ENCODE measurements around the gene ALDH3A2.
"Not testable (repeated sequence)": the region's sequence is repeated elsewhere in the genome, so short reads cannot be mapped to it uniquely, and the experiment has no call there.

Gene ALDH3A2

GRCh38 chr17:19678581-19679453 is 30.3 kb downstream of the ALDH3A2 start:
- no peak for DNase-seq (ENCODE audit: low read depth in 2 of 2)

- DNase-seq (ENCODE audit: low read depth in 2 of 2): no peak
Observed at GRCh38 chr17:19683117-19683516, 34.6 kb downstream of the ALDH3A2 start.

- not testable (repeated sequence) for DNase-seq (ENCODE audit: low read depth in 2 of 2)
Observed at GRCh38 chr17:19684909-19685580, 36.5 kb downstream of the ALDH3A2 start.

GRCh38 chr17:19686400-19687090 is 38.0 kb downstream of the ALDH3A2 start:
- no peak for DNase-seq (ENCODE audit: low read depth in 2 of 2)

GRCh38 chr17:19702217-19702641 is 53.7 kb downstream of the ALDH3A2 start:
- no peak for DNase-seq (ENCODE audit: low read depth in 2 of 2)

GRCh38 chr17:19703106-19703827 is 54.7 kb downstream of the ALDH3A2 start:
- no peak for DNase-seq (ENCODE audit: low read depth in 2 of 2)

- DNase-seq (ENCODE audit: low read depth in 2 of 2): no peak
Observed at GRCh38 chr17:19703828-19704613, 55.5 kb downstream of the ALDH3A2 start.

- no peak for DNase-seq (ENCODE audit: low read depth in 2 of 2)
Observed at GRCh38 chr17:19705201-19705600, 56.6 kb downstream of the ALDH3A2 start.

GRCh38 chr17:19705771-19706770 is 57.5 kb downstream of the ALDH3A2 start:
- no peak for DNase-seq (ENCODE audit: low read depth in 2 of 2)

- no peak for DNase-seq (ENCODE audit: low read depth in 2 of 2)
Observed at GRCh38 chr17:19706791-19707727, 58.5 kb downstream of the ALDH3A2 start.

- DNase-seq (ENCODE audit: low read depth in 2 of 2): no peak
Observed at GRCh38 chr17:19707728-19708221, 59.2 kb downstream of the ALDH3A2 start.

GRCh38 chr17:19708431-19709175 is 60.1 kb downstream of the ALDH3A2 start:
- no peak for DNase-seq (ENCODE audit: low read depth in 2 of 2)

GRCh38 chr17:19709841-19710240 is 61.3 kb downstream of the ALDH3A2 start:
- no peak for DNase-seq (ENCODE audit: low read depth in 2 of 2)

- no peak for DNase-seq (ENCODE audit: low read depth in 2 of 2)
Observed at GRCh38 chr17:19712436-19713004, 64.0 kb downstream of the ALDH3A2 start.

- no peak for DNase-seq (ENCODE audit: low read depth in 2 of 2)
Observed at GRCh38 chr17:19713462-19713861, 64.9 kb downstream of the ALDH3A2 start.

- no peak for DNase-seq (ENCODE audit: low read depth in 2 of 2)
Observed at GRCh38 chr17:19713901-19714361, 65.4 kb downstream of the ALDH3A2 start.

All from stimulated activated CD4-positive, alpha-beta T cell treated with anti-CD3 and anti-CD28 coated beads, Interleukin-1b, Interleukin-23, amount 100 ng/mL, for 1 hour (primary cell).